GM12874 (cell line): ENCODE results near the gene AUTS2.

ENCODE experiments used
- TF ChIP-seq, protein P1 (sequence below): IDR thresholded peaks from 2 replicates; pipeline ENCODE4 v1.5.1; 2011; ENCODE audit warnings: low read depth, mild to moderate bottlenecking, control low read depth, low read length, moderate library complexity; ENCODE audit not compliant: insufficient read depth

The AUTS2 gene

DNA sequence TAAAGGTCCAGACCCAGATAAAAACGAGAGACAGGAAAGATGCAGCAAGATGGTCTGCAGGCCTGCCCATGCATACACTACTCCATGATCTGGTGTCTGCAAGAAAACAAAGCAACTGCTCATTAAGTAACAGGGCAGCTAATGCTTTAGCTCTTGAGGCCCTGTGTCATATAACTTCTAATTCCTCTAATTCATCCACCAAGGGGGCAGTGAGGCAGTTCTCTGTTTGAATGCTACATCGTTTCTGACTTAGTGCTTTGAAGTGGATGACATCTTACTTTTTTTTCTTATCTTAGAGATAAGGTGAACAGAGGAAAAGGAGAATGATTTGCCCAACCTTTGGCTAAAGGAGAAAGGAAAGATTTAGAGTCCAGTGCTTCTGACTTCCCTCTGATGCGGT, 619.7 kb downstream of the AUTS2 start:
- TF ChIP-seq, protein P1, sequence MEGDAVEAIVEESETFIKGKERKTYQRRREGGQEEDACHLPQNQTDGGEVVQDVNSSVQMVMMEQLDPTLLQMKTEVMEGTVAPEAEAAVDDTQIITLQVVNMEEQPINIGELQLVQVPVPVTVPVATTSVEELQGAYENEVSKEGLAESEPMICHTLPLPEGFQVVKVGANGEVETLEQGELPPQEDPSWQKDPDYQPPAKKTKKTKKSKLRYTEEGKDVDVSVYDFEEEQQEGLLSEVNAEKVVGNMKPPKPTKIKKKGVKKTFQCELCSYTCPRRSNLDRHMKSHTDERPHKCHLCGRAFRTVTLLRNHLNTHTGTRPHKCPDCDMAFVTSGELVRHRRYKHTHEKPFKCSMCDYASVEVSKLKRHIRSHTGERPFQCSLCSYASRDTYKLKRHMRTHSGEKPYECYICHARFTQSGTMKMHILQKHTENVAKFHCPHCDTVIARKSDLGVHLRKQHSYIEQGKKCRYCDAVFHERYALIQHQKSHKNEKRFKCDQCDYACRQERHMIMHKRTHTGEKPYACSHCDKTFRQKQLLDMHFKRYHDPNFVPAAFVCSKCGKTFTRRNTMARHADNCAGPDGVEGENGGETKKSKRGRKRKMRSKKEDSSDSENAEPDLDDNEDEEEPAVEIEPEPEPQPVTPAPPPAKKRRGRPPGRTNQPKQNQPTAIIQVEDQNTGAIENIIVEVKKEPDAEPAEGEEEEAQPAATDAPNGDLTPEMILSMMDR = no peak

DNA sequence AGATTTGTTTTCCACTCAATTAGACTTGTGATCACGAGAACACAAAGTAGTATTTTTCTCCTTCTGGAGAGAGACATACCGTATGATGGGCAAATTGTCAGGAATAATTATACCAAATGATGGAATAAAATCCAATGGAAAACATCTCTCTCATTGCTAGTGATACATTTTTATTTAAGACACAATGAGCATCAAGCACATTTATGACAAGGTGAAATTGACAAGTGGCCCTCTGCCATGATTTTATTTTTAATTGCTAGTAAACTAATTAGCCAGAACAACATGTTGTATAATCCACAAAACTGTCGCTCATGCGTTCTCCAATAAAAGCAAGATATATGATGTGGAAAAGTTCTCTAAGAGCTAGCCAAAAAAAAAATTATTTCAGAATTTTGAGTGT, 620.8 kb downstream of the AUTS2 start:
- TF ChIP-seq, protein P1 = no peak

DNA sequence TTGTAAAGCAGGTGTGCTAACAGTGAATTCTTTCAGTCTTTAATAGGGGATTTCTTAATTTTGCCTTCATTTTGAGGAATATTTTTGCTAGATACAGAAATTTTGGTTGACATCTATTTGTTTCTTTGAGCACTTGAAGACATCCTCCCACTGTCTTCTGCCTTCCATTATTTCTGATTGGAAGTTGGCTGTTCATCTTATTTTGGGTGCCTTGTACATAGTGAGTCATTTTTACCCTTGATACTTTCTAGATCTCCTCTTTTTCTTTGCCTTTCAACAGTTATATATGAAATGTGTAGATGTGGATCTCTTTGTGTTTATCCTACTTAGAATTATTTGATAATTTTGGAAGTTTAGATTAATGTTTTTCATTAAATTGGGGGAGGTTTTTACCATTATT, 631.0 kb downstream of the AUTS2 start:
- TF ChIP-seq, protein P1 = no peak

DNA sequence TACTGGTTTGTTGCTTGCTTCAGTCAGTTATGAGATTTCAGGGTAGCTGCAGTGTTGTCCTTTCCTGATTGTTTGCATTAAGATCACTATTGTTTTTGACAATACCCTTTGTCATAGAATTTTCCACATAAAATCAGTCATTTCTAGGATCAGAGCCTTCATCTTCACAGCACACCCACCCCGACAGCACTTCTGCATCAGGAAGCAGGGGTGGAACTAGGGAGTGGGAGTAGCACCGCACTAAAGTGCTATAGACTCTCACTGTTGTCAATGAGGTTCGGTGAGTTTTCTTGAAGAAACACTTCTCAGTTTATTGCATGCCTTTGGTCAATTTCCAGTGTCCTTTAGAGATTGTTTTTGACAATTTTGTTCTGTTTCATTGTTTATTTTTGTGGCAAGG, 632.5 kb downstream of the AUTS2 start:
- TF ChIP-seq, protein P1 = no peak

DNA sequence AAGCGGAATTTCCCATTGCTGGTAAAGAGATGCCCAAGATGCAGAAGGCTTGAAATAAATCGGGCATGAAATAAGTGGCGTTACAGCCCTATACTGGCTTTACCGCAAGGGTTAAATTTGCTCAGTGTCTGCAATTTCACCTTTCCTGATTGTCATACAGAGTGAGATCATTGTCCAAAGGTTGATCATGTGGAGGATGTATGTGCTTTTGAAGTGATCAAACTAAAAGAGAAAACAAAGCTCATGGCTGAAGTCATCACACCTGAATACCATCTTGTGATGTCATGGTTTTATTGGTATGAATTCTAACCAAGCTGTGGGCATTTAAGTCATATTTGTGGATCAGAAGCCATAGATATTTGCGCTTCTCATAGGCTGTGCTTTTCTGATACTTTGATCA, 635.5 kb downstream of the AUTS2 start:
- TF ChIP-seq, protein P1 = no peak

DNA sequence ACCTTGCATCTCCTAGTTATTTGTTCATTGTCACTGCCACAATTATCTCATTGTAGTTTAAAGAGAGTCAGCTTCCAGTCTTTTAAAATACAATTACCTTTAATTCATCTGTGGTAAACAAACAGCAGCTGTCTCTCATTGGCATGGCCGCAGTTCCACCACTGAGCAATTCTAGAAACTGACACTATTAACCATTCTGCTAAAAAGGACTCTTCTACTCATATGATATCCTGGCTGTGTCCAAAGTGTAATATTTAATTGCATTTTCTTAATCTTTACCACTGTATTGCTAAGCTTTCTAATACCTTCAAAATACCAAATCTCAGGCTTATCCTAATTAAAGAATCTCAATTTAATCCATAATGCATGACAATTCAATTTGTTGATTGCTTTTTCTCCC, 639.0 kb downstream of the AUTS2 start:
- TF ChIP-seq, protein P1 = no peak

DNA sequence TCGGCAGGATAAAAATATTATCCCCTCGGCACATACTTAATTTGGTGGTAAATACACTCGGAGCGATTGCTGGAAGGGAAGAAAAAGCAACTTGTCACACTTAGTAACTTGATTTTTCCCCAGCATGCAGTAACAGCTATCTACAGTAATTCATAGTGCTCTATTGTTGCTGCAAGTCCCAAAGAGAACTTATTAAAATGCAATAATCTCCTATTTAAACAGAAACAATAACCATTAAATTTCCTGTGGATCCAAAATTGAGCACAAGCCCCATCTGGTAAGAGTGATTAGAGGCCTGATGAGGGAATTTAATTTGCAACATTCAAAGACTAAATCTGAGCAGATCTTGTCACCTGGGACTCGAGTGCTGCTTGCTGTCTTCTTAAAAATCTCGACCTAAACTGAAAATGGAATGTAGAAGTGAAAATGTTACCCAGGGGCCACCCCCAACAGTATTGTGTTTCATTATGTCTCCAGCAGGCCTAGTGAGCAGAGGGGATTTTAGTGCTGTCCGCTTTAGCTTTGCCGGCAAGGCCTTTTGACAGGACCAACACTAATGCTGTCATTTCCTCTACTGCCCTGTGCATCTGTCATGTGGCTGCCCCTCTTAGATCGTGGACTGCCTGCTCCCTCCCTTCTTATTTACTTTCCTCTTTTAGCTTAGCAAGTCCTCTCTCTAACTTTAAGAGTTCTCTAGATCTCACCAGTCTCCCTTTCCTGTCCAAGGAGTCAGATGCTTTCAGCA, 639.7 kb downstream of the AUTS2 start:
- TF ChIP-seq, protein P1 = no peak
